HG03280 (cell line): Measurements from ENCODE around the gene CORO6.

Source experiments
- ATAC-seq: cut with Tn5 transposase; IDR thresholded peaks from one replicate; pipeline ENCODE4 v1.9.1; 2021; ENCODE audit warnings: mild to moderate bottlenecking, moderate library complexity; ENCODE audit not compliant: unreplicated experiment

Gene CORO6

GRCh38 chr17:29613856-29614255 lies 8.9 kb downstream of the CORO6 start:
- no peak for ATAC-seq

- no peak for ATAC-seq
These were observed 9.3 kb downstream of the CORO6 start for GRCh38 chr17:29613352-29613837.

DNA sequence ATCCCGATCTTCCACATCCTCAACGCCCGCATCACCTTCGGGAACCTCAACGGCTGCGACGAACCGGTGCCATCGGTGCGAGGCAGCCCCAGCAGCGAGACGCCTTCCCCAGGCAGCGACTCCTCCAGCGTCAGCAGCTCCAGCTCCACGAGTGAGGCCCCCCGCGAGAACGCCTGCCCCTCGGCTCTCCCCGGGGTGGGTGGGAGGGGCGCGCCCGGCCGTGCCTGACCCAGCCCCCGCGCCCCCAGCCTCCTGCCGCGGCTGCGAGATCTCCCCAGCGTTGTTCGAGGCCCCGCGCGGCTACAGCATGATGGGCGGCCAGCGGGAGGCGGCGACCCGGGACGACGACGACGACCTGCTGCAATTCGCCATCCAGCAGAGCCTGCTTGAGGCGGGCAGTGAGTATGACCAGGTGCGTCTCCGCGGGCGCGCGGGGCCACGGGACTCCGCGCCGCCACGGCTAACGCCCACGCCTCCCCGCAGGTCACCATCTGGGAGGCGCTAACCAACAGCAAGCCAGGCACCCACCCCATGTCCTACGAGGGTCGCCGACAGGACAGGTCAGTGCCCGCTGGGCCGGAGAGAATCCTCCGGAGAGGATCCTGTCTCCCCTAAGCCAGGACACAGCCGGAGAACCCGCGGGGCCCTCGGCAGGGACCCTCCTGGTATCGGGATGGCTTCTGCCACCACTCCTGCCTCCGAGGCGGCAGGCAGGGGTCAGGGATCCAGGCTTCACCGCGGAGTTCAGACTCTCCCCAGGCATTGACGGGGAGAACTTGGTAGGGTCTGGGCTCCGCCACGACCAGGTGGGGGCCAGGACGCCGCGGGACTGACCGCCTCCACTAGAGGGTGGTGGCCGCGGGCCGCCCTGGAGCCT lies 10.1 kb downstream of the CORO6 start:
- no peak for ATAC-seq

DNA sequence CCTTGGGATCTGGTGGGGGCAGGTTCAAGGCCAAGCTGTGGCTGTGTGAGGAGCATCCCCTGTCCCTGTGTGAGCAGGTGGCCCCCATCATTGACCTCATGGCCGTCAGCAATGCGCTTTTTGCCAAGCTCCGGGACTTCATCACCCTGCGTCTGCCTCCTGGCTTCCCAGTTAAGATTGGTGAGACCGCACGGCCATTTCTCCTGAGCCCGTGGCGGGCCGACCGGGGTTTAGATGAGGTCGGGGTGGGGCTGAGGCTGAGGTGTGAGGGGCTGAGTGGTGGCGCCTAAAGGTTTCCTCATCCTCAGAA lies 10.7 kb downstream of the CORO6 start:
- ATAC-seq: no peak

- ATAC-seq: no peak
These were observed 11.2 kb downstream of the CORO6 start for GRCh38 chr17:29611351-29612093.

- no peak for ATAC-seq
These were observed 12.3 kb downstream of the CORO6 start for GRCh38 chr17:29610395-29610794.

DNA sequence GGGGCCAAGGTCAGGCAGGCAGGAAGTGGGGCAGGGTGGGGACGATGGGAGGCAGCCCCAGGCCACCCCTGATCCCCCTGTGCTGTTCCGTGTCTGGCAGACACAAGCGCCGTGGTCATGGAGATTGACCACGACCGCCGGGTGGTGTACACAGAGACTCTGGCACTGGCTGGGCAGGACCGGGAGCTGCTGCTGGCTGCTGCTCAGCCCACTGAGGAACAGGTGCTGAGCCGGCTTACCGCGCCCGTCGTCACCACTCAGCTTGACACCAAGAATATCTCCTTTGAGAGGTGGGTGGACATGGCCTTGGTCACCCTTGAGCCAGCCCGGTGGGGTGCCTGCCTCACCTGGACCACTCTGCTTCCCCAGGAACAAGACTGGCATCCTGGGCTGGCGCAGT lies 13.7 kb downstream of the CORO6 start:
- no peak for ATAC-seq

GRCh38 chr17:29607557-29608195 lies 15.0 kb downstream of the CORO6 start:
- no peak for ATAC-seq

DNA sequence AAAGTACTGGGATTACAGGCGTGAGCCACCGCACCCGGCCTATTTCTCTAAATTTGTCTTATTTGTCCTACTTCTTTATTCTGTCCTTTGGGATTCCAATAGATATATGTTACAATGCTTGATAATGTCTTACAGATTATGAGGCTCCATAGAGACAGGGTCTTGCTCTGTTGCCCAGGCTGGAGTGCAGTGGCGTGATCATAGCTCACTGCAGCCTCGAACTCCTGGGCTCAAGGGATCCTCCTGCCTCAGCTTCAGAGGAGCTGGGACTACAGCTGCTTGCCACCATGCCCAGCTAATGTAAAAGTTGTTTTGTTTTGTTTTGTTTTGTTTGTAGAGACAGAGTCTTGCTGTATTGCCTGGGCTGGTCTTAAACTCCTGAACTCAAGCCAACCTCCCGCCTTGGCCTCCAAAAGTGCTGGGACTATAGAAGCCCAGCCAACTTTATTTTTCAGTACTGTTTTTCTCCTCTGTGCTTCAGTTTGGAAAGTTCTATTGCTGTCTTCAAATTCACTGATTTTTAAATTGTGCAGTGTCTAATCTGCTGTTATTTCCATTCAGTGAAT lies 19.5 kb downstream of the CORO6 start:
- ATAC-seq: no peak

- ATAC-seq: no peak
These were observed 25.1 kb downstream of the CORO6 start for GRCh38 chr17:29597361-29598172.

DNA sequence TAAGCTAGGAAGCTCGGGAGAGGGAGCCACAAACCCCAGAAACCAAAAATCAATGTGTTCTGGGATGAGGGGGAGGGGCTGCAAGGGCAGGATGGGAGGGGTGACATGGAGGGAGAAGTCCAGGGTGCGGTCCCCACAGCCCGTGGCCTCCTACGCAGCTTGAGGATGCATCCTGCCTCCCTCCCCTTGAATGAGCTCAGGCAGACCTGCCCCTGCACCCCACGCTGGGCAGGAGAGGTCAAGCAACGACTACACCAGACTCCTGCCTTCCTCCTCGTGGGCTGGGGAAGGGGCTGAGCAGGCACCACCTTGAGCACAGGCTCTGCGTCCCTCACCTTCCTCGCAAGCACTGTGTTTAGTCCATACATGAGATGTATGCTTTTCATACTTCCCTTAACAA lies 25.9 kb downstream of the CORO6 start:
- no peak for ATAC-seq

- no peak for ATAC-seq
These were observed 26.6 kb downstream of the CORO6 start for GRCh38 chr17:29595943-29596774.

DNA sequence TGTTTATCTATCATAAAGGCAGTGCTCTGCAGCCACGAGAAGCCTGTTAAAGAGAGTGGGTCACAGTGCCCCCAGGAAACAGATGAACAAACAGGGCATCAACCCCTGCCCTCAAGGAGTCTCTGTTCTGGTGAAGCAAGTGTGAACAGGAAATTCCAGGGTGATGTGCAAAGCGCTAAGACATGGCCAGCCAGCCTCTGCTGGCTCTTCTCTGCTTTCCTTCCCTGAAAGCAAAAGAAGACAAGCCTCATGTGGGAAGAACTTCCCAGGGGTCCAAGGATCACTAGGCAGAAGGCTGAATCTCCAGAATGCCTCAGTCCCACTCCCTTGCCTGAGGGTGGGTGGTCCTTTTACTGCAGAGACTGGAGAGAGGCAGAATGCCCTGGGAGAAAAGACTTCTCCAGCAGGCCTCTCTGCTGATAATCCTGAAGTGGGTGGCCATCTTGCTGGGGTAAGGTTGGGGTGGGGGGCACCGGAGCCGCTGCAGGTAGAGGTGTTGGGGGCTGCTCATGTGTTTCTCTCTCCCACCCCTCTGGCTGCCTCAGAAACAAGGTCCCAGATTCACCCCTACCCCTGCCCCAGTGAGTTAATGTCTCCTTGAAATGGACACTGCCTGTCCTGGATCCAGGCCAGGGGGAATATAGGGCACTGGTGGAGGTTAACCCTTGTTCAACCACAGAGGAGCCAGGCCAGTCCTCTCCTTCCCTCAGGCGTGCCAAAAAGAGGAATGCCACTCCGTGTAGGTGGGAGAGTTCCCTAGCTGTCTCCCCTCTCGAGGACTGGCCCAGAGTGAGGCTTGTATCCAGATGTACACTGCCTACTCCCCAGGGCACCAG lies 27.4 kb downstream of the CORO6 start:
- ATAC-seq: no peak

GRCh38 chr17:29594519-29595090 lies 28.1 kb downstream of the CORO6 start:
- no peak for ATAC-seq

DNA sequence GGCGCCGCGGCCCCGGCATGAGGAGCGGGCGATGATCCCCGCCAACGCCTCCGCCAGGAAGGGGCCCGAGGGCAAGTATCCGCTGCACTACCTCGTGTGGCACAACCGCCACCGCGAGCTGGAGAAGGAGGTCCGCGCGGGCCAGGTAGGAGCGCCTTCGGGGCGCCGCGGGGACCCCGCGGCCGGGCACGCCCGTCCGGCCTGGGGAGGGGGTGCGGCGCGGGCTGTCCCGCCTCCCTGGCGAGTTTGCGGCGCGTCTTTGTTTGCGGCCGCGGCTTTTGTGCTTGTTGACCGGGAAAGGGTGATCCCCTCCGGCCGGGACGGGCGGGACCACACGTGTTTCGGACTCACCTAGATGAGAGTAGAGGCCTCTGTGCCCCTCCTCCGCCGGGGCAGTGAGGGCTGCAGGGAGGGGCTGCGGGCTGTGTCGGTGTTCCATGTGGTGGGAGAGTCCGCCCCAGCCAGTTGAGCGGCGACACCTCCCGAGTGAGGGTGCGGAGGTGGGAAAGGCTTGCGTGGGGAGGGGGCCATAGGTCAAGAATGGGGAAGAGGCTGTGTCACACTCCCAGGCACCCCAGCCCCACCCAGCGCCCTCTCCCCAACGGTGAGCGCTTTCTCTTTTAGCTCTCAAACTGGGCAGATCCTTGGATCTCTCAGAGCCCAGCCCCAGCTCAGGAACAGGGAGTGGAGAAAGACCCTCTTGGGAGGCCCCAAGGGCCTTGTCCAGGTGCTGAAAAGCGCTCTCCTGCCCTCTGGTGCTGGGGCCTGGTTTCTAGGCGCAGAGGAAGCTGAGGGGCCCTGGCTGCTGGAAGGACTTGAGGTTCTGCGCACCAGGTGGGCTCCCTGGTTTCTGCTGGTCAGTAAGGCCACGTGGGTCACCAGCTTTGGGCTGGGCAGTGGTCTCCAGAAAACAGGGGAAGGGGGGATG lies 28.9 kb downstream of the CORO6 start:
- no peak for ATAC-seq

DNA sequence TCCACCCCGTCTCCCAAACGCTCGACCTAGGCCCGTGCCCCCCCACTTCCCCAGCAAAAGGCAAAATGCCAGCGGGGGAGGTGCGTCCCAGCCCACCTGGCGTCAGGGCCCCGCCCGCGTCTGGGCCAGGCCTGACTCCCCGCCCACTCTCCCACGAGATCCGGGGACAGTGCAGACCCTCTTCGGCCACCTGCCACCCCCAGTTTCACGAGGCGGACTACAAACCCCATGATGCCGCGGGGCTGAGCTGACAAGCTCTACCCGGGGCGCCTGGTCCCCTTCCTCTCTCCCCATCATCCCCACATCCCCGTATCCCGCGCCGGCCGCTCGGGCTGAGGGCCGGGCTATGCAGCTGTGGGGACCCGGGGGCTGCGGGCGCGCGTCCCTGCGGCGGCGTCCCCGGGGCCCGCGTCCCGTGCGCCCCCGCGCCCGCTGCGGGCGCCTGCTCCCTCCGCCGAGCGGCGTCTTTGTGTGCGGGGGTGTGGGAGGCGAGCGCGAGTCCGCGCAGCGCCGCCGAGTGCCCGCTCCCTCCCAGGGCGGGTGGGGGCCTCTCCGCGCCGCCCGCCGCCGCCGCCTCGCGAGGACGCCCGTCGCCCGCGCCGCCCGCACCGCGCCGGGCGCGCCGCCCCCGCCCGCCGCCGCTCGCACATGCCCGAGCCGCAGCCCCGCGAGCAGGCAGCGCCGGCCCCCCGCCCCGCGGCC lies 29.7 kb downstream of the CORO6 start, which contains the start of gene ANKRD13B:
TSS of gene ANKRD13B (plus strand) at position 283 of the 702 bp plus-strand sequence. CDS start 490 bp downstream, outside the sequence.
- ATAC-seq: no peak
